GM12878 (cell line): ENCODE results near the gene GDF15. TPM values are rescaled to one million over a fixed set of nuclear protein-coding genes. Genes with fewer than 3 reads are reported as not detected.
A peak's percentile ranks its signal among the peaks of the same experiment; 100 is the strongest.

Experiments used
- ATAC-seq: fragments of 200-7000 bp; cut with Tn5 transposase; 3 replicates; pipeline ENCODE4 v1.9.1; 2020; ENCODE audit warnings: mild to moderate bottlenecking, moderate library complexity
- BruUV-seq: library from RNA; stranded (reverse); fragments of 400-500 nt; replicated peaks from 2 replicates; lab custom pipeline; 2021; lab: Mats Ljungman, UMichigan
- CTCF ChIA-PET: fragments of 300-600 bp; sonication (Branson Sonifier 250); formaldehyde crosslinking; extraction: SDS; loops from one replicate; lab custom pipeline; 2021; ENCODE audit warnings: inconsistent platforms; lab: Yijun Ruan, JAX
- POLR2A ChIA-PET: fragments of 350-600 bp; formaldehyde crosslinking; extraction: SDS; loops from one replicate; lab custom pipeline; 2021; ENCODE audit warnings: inconsistent platforms; lab: Charles Lee
- RAD21 ChIA-PET: fragments of 300-600 bp; sonication (Branson Sonifier 250); formaldehyde crosslinking; loops from one replicate; lab custom pipeline; 2023; ENCODE audit warnings: antibody characterized with exemption; ENCODE audit not compliant: unreplicated experiment; lab: Charles Lee
- SMC1A ChIA-PET: fragments of 300-600 bp; sonication (Branson Sonifier 250); formaldehyde crosslinking; loops from one replicate; lab custom pipeline; 2023; ENCODE audit not compliant: unreplicated experiment, uncharacterized antibody; lab: Charles Lee
- DNase-seq: peaks from one replicate; pipeline ENCODE4 v3.0.0-alpha.2; 2011; ENCODE audit warnings: low read depth, low spot score
- FAIRE-seq: peaks from 3 replicates; lab custom pipeline; 2011; peaks lifted over from hg19 to GRCh38; lab: Jason Lieb, UNC
- H2AFZ ChIP-seq: 2 replicates; pipeline ENCODE4 v1.6.0; 2011; ENCODE audit warnings: low read depth, low read length, control low read depth; ENCODE audit not compliant: control insufficient read depth
- H3K27ac ChIP-seq: 2 replicates; pipeline ENCODE4 v1.5.1; 2011; ENCODE audit warnings: control low read depth; ENCODE audit not compliant: control insufficient read depth, insufficient read depth
- H3K27me3 ChIP-seq, 2 experiments: replicated peaks in 1 of 2; 2 replicates each; pipeline versions ENCODE4 v1.6.0 to v1.6.1; 2011; ENCODE audit warnings: low read length in 1 of 2; ENCODE audit not compliant: control insufficient read depth in 2 of 2, insufficient read depth in 2 of 2
- H3K36me3 ChIP-seq, 2 experiments: 2 replicates each; pipeline ENCODE4 v1.5.1; 2011; ENCODE audit warnings: low read length in 1 of 2; ENCODE audit not compliant: control insufficient read depth in 2 of 2, insufficient read depth in 2 of 2
- H3K4me1 ChIP-seq: 2 replicates; pipeline ENCODE4 v1.6.1; 2011; ENCODE audit warnings: mild to moderate bottlenecking, low read length, moderate library complexity, mixed read lengths; ENCODE audit not compliant: control insufficient read depth, insufficient read depth
- H3K4me2 ChIP-seq: 2 replicates; pipeline ENCODE4 v1.6.0; 2011; ENCODE audit warnings: control low read depth; ENCODE audit not compliant: control insufficient read depth, insufficient read depth
- H3K4me3 ChIP-seq: fragments of 200-600 bp; sonication (generic); 2 replicates; pipeline ENCODE4 v1.5.1; 2016
- H3K79me2 ChIP-seq: 2 replicates; pipeline ENCODE4 v1.6.0; 2011; ENCODE audit warnings: low read length; ENCODE audit not compliant: control insufficient read depth, insufficient read depth
- H3K9ac ChIP-seq: 2 replicates; pipeline ENCODE4 v1.8.0; 2011; ENCODE audit warnings: low read length, control low read depth, mixed read lengths; ENCODE audit not compliant: control insufficient read depth, insufficient read depth
- H3K9me3 ChIP-seq: replicated peaks from 3 replicates; pipeline ENCODE4 v1.5.1; 2011; ENCODE audit warnings: mild to moderate bottlenecking, low read length; ENCODE audit not compliant: control insufficient read depth, insufficient read depth
- H4K20me1 ChIP-seq: 2 replicates; pipeline ENCODE4 v1.6.0; 2011; ENCODE audit not compliant: control insufficient read depth, insufficient read depth
- BCLAF1 ChIP-seq: fragments of 450-650 bp; IDR thresholded peaks from 2 replicates; pipeline ENCODE4 v1.6.1; 2017; ENCODE audit warnings: antibody characterized with exemption, mild to moderate bottlenecking, moderate library complexity
- BRCA1 ChIP-seq: IDR thresholded peaks from 2 replicates; pipeline ENCODE4 v1.6.1; 2011; ENCODE audit warnings: low read depth, low read length, improper control_type of control experiment
- NFXL1 ChIP-seq: fragments of 450-650 bp; IDR thresholded peaks from 2 replicates; pipeline ENCODE4 v1.6.1; 2017; ENCODE audit warnings: antibody characterized with exemption, mild to moderate bottlenecking, borderline replicate concordance
- SMARCA5 ChIP-seq: fragments of 450-650 bp; IDR thresholded peaks from 2 replicates; pipeline ENCODE4 v1.6.1; 2017; ENCODE audit warnings: mild to moderate bottlenecking
- SMC3 ChIP-seq: IDR thresholded peaks from 2 replicates; pipeline ENCODE4 v1.6.1; 2011; ENCODE audit warnings: low read length, improper control_type of control experiment, borderline replicate concordance
- SRF ChIP-seq, 2 experiments: IDR thresholded peaks; 2 replicates each; pipeline ENCODE4 v1.6.1; 2011; ENCODE audit warnings: low read depth in 2 of 2, low read length in 2 of 2, mild to moderate bottlenecking in 1 of 2, moderate library complexity in 1 of 2
- TCF3 ChIP-seq: IDR thresholded peaks from 2 replicates; pipeline ENCODE4 v1.6.1; 2012; ENCODE audit warnings: low read depth, mild to moderate bottlenecking, low read length, borderline replicate concordance; ENCODE audit not compliant: insufficient read depth
- ZNF217 ChIP-seq: fragments of 450-650 bp; IDR thresholded peaks from 2 replicates; pipeline ENCODE4 v1.6.1; 2017; ENCODE audit warnings: antibody characterized with exemption, mild to moderate bottlenecking
- WGBS: methylation state at CpG from one replicate; pipeline ENCODE4 v1.1.6; 2016; ENCODE audit warnings: low lambda C conversion rate; ENCODE audit not compliant: insufficient replicate concordance, insufficient coverage; ENCODE audit errors: missing lambda C conversion rate; 5-methylcytosine and 5-hydroxymethylcytosine counted together
- in situ Hi-C: fragments of 300-500 bp; cut with MboI; formaldehyde crosslinking; loops from 9 replicates; pipeline ENCODE4 v1.14.3; 2018; ENCODE audit warnings: mixed read lengths
- intact Hi-C: fragments of 100-400 bp; cut with micrococcal nuclease; formaldehyde crosslinking; loops from one replicate; pipeline ENCODE4 v1.14.2; 2022; ENCODE audit not compliant: unreplicated experiment
- polyA plus RNA-seq, 11 experiments: library from polyadenylated mRNA; depleted of rRNA in 4 of 11; unstranded in 6 of 11; stranded (reverse) in 5 of 11; fragments of >200 nt; fragmentation: Nextera tagmentation in 4 of 11; fragmentation: Illumina TruSeq in 1 of 11; extraction: Ambion mirVana in 4 of 11; extraction: Trizol in 1 of 11; gene quantifications; 1 replicate in 1 of 11; 2 replicates in 10 of 11; pipeline versions ENCODE4 v1.2.1 to v1.2.3, GENCODE V29; 2011 to 2016; ENCODE audit warnings: inconsistent platforms in 2 of 11, missing spikeins in 2 of 11, low read depth in 1 of 11
- total RNA-seq, 4 experiments: library from RNA; depleted of rRNA in 3 of 4; stranded (reverse); fragments of >200 nt in 3 of 4; fragmentation: Illumina TruSeq in 1 of 4; extraction: Trizol in 1 of 4; gene quantifications; 2 replicates each; pipeline versions ENCODE4 v1.2.1 to v1.2.3, GENCODE V29; 2013 to 2021
- TF ChIP-seq, protein P1 (sequence below): IDR thresholded peaks from 2 replicates; pipeline ENCODE4 v1.6.1; 2012; ENCODE audit warnings: low read depth, low read length, improper control_type of control experiment
- TF ChIP-seq, protein P2 (sequence below): fragments of 150-350 bp; IDR thresholded peaks from 2 replicates; pipeline ENCODE4 v1.6.1; 2014; ENCODE audit warnings: mild to moderate bottlenecking, low read depth, low read length

Gene GDF15
- total and polyA plus RNA-seq, 10 of the 15 experiments (the other 5 are each of a cell fraction or from before 2014, with no cell fraction given) = 0.11 to 3.6 (median 1.6) TPM; not detected in 1

DNA sequence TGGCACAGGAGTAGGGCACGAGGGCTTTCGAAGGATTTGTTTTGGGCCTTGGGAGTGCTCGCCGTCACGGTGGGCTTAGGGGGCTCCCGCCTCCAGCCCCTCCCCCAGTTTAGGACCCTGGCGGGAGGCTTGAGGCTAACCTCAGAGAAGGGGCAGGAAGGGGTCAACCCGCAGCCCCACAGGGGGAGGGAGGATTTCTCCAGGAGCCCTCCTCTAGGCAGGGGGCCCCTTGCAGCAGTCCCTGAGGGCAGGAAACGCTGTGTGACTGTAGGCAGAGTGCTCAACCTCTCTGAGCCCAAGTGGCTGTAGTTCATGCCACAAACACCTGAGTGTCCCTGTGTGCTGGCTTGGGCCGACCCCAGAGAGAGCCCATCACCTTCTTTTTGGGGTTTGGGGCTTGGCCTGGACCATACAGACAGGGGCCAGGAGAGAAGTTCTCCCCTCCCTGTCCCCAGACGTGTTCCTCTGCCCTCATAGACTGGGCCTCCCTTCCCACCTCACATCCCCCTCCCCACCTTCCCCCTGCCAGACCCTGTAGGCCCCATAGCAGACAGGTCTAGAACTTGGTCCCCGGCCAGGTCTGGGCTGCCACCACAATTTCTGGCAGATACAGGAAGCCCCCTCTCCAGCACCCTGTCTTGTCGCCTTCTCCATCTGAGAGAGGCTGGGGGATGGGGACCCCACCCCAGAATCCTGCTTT lies 43.9 kb downstream of the GDF15 start:
- in situ Hi-C loops = no loop called here
- no peaks in the 10 kb centered on the region; the same call in 1 of the 2 replicates for H4K20me1 ChIP-seq

More for the DNA sequence above, 43.9 kb downstream of the GDF15 start:
- peak overlapping the region; percentile 86 for H3K4me2 ChIP-seq
- BruUV-seq = no TSS peak
- 0 out of 2 replicates have a peak, but pooled peaks have one; percentile 64 for TF ChIP-seq NFXL1
- peak; percentile 90; the same call in 1 of the 2 replicates for TF ChIP-seq SMARCA5
- TF ChIP-seq, protein P1, sequence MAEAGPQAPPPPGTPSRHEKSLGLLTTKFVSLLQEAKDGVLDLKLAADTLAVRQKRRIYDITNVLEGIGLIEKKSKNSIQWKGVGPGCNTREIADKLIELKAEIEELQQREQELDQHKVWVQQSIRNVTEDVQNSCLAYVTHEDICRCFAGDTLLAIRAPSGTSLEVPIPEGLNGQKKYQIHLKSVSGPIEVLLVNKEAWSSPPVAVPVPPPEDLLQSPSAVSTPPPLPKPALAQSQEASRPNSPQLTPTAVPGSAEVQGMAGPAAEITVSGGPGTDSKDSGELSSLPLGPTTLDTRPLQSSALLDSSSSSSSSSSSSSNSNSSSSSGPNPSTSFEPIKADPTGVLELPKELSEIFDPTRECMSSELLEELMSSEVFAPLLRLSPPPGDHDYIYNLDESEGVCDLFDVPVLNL = no peak
- no peak for TF ChIP-seq BRCA1
- no peak for TF ChIP-seq SMC3
- TF ChIP-seq ZNF217 = peak; percentile 35; the same call in 1 of the 2 replicates
- TF ChIP-seq TCF3 = no peak
- no peak for TF ChIP-seq BCLAF1
- TF ChIP-seq, protein P2, sequence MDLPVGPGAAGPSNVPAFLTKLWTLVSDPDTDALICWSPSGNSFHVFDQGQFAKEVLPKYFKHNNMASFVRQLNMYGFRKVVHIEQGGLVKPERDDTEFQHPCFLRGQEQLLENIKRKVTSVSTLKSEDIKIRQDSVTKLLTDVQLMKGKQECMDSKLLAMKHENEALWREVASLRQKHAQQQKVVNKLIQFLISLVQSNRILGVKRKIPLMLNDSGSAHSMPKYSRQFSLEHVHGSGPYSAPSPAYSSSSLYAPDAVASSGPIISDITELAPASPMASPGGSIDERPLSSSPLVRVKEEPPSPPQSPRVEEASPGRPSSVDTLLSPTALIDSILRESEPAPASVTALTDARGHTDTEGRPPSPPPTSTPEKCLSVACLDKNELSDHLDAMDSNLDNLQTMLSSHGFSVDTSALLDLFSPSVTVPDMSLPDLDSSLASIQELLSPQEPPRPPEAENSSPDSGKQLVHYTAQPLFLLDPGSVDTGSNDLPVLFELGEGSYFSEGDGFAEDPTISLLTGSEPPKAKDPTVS = no peak
- no peak for TF ChIP-seq SRF (IDR thresholded peaks at IDR 0.05; ENCODE audit: low read depth in 2 of 2, low read length in 2 of 2)
- FAIRE-seq (no peak), ATAC-seq (no peak), DNase-seq (no peak)
- H3K9me3 ChIP-seq = no peaks in the 10 kb centered on the region
- peak overlapping the region; percentile 64 for H3K4me3 ChIP-seq
- peaks cover 30% of the 10 kb centered on the region for H3K4me1 ChIP-seq
- peak overlapping the region; percentile 35; the same call in 1 of the 2 replicates for H3K9ac ChIP-seq
- POLR2A ChIA-PET = no interaction called here
- intact Hi-C loops = no loop called here
- CTCF ChIA-PET = no interaction called here
- peaks cover 0 to 5% of the 10 kb centered on the region in 2 experiments; a peak in 3 of 4 replicates for H3K36me3 ChIP-seq
- peaks cover 18% of the 10 kb centered on the region for H3K79me2 ChIP-seq
- WGBS = 14% methylated on average over 12 of the region's 13 CpGs
- no peaks in the 10 kb centered on the region for H3K27me3 ChIP-seq
- no peak overlapping the region for H2AFZ ChIP-seq
- RAD21 ChIA-PET = no interaction called here
- peak overlapping the region; percentile 48 for H3K27ac ChIP-seq
- SMC1A ChIA-PET = no interaction called here
